Measurements from ENCODE around the gene TDRD7. TPM values are rescaled to one million over a fixed set of nuclear protein-coding genes. Genes with fewer than 3 reads are reported as not detected.
"Not testable (repeated sequence)": the region's sequence is repeated elsewhere in the genome, so short reads cannot be mapped to it uniquely, and the experiment has no call there.

Gene TDRD7
- total and polyA plus RNA-seq, 9 of the 15 experiments (the other 6 are each of a cell fraction or from before 2014, with no cell fraction given) = 2.2 to 7.7 (median 5.2) TPM

DNA sequence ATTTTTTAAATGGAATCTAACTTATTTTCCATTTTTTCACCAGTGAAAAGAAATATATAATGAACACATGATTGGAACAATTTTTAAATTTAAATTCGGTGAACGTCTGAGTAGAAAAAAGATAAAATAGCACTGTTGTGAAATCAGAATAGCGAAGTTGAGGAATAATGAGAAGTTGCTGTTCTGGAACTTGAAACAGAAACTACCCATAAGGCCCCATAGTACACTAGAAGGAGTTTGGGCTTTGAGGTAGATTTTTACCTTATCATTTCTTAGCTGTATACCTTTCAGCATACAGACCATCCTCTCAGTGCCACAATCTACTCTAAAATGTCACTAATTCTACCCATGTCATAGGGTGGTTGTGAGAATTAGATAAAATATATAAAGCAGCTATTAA is 35.1 kb downstream of the TDRD7 start:
- Histone ChIP-seq H3K79me2 (ENCODE audit: control insufficient read depth, insufficient read depth, low read length) (no peaks in the 10 kb centered on the region), H3K9ac (ENCODE audit: insufficient read depth in 1 of 2, low read depth in 2 of 2, low read length in 2 of 2) (no peak overlapping the region), H3K27me3 (ENCODE audit: control insufficient read depth in 2 of 2, insufficient read depth in 2 of 2, low read length in 2 of 2) (no peaks in the 10 kb centered on the region), H4K20me1 (replicated peaks; ENCODE audit: control insufficient read depth, insufficient read depth, low read length) (no peaks in the 10 kb centered on the region), H3K4me2 (ENCODE audit: insufficient read depth, low read length) (no peak overlapping the region), H3K4me3 (no peak overlapping the region), H3K27ac (ENCODE audit: extremely low read depth, low read depth, low read length) (no peak overlapping the region), H3K9me3 (replicated peaks; ENCODE audit: control insufficient read depth, insufficient read depth, low read depth, low read length) (no peaks in the 10 kb centered on the region), H2AFZ (ENCODE audit: low read depth, low read length) (no peak overlapping the region), H3K36me3 (ENCODE audit: control insufficient read depth, insufficient read depth, low read length) (no peaks in the 10 kb centered on the region), H3K9me1 (ENCODE audit: control insufficient read depth, insufficient read depth, low read length) (no peaks in the 10 kb centered on the region), H3K4me1 (replicated peaks in 1 of 2; ENCODE audit: control insufficient read depth in 2 of 2, insufficient read depth in 2 of 2, low read length in 2 of 2) (no peaks in the 10 kb centered on the region)
- ChIA-PET CTCF (ENCODE audit: low intra/inter-chr PET ratio) (no interaction called here), POLR2A (no interaction called here)
- no peak for ATAC-seq
- intact Hi-C loops (cut with micrococcal nuclease) = no loop called here
- FAIRE-seq = no peak
- in situ Hi-C loops (cut with MboI) = no loop called here
- BruUV-seq (replicated peaks) = no TSS peak
- no peak for DNase-seq (ENCODE audit: extremely low read depth in 1 of 4, low spot score in 3 of 4)
- 29% methylated on average over 3 of the region's 3 CpGs for WGBS (ENCODE audit: insufficient coverage, low coverage, missing lambda C conversion rate)
- TF ChIP-seq, protein P1, sequence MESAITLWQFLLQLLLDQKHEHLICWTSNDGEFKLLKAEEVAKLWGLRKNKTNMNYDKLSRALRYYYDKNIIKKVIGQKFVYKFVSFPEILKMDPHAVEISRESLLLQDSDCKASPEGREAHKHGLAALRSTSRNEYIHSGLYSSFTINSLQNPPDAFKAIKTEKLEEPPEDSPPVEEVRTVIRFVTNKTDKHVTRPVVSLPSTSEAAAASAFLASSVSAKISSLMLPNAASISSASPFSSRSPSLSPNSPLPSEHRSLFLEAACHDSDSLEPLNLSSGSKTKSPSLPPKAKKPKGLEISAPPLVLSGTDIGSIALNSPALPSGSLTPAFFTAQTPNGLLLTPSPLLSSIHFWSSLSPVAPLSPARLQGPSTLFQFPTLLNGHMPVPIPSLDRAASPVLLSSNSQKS (CRISPR knock-in tag; IDR thresholded peaks at IDR 0.05) = no peak
- TF ChIP-seq NR2C2 (CRISPR knock-in tag; IDR thresholded peaks at IDR 0.05) (no peak), NR2C2 (tag; IDR thresholded peaks at IDR 0.05) (no peak), CCAR2 (IDR thresholded peaks at IDR 0.05; ENCODE audit: low read depth, low read length) (no peak), PHTF2 (CRISPR knock-in tag; IDR thresholded peaks at IDR 0.05) (no peak), GATAD2B (IDR thresholded peaks at IDR 0.05; ENCODE audit: borderline replicate concordance) (no peak)
- TF ChIP-seq, protein P2, sequence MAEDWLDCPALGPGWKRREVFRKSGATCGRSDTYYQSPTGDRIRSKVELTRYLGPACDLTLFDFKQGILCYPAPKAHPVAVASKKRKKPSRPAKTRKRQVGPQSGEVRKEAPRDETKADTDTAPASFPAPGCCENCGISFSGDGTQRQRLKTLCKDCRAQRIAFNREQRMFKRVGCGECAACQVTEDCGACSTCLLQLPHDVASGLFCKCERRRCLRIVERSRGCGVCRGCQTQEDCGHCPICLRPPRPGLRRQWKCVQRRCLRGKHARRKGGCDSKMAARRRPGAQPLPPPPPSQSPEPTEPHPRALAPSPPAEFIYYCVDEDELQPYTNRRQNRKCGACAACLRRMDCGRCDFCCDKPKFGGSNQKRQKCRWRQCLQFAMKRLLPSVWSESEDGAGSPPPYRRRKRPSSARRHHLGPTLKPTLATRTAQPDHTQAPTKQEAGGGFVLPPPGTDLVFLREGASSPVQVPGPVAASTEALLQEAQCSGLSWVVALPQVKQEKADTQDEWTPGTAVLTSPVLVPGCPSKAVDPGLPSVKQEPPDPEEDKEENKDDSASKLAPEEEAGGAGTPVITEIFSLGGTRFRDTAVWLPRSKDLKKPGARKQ (CRISPR knock-in tag; IDR thresholded peaks at IDR 0.05) = no peak

DNA sequence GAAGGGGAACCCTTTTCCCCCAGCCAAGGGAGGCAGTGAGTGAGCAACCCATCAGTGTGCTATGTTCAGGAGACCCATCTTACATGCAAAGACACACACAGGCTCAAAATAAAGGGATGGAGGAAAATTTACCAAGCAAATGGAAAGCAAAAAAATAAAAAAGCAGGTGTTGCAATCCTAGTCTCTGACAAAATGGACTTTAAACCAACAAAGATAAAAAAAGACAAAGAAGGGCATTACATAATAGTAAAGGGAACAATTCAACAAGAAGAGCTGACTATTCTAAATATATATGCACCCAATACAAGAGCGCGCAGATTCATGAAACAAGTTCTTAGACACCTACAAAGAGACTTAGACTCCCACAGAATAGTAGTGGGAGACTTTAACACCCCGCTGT is 41.7 kb downstream of the TDRD7 start:
- ATAC-seq; H3K9ac ChIP-seq (ENCODE audit: insufficient read depth in 1 of 2, low read depth in 2 of 2, low read length in 2 of 2); POLR2A ChIA-PET; H3K27ac ChIP-seq (ENCODE audit: extremely low read depth, low read depth, low read length); in situ Hi-C loops (cut with MboI); intact Hi-C loops (cut with micrococcal nuclease); BruUV-seq (replicated peaks); H3K4me1 ChIP-seq (replicated peaks in 1 of 2; ENCODE audit: control insufficient read depth in 2 of 2, insufficient read depth in 2 of 2, low read length in 2 of 2); FAIRE-seq; H3K9me3 ChIP-seq (replicated peaks; ENCODE audit: control insufficient read depth, insufficient read depth, low read depth, low read length); H3K4me2 ChIP-seq (ENCODE audit: insufficient read depth, low read length); H4K20me1 ChIP-seq (replicated peaks; ENCODE audit: control insufficient read depth, insufficient read depth, low read length); H3K4me3 ChIP-seq; DNase-seq (ENCODE audit: extremely low read depth in 1 of 4, low spot score in 3 of 4); H3K9me1 ChIP-seq (ENCODE audit: control insufficient read depth, insufficient read depth, low read length); CTCF ChIA-PET (ENCODE audit: low intra/inter-chr PET ratio); H3K36me3 ChIP-seq (ENCODE audit: control insufficient read depth, insufficient read depth, low read length); H3K79me2 ChIP-seq (ENCODE audit: control insufficient read depth, insufficient read depth, low read length); H2AFZ ChIP-seq (ENCODE audit: low read depth, low read length); H3K27me3 ChIP-seq (ENCODE audit: control insufficient read depth in 2 of 2, insufficient read depth in 2 of 2, low read length in 2 of 2): not testable (repeated sequence)
- 69% methylated on average over 3 of the region's 3 CpGs for WGBS (ENCODE audit: insufficient coverage, low coverage, missing lambda C conversion rate)

Data from K562 (cell line).